ENCODE results near the gene LPP.

Gene LPP

DNA sequence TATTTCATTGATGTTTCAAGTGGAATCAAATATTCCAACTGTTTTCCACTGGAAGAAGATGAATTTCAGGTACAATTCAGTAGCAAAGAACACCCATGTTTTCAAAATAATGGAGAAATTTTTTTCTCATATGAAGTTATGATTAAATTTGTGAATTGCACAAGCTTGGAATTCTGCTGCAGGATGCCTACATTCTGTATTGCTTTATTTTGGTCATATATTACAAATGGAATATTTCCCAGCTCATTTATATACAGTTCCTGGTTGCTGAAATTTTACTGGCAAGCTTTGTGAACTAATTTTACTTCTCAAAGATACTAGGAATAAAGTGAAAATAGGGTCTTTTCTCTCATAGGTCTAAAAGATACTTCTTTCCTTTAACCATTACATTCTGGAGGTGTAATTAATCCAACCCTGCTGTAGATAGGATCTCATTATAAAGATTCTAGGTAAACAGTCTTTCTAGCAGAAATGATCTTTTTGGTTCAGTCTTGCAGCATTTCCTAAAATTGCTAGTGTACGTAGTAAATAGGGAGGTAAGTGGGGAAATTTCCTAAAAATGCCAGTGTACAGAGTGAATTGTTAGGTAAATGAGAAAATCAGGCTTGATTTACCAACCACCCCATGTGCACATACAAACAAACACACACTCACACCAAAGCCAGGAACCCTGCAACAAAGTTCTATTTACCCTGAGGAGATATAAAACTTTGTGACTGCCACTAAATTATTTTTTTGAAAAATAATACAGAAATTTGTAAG, 624.3 kb downstream of the LPP start:
- no peaks in the 10 kb centered on the region for H3K27me3 ChIP-seq (ENCODE audit: insufficient read depth, low read length, poor library complexity)
- no peaks in the 10 kb centered on the region for H3K4me1 ChIP-seq (ENCODE audit: insufficient read depth, low read length)
- no peaks in the 10 kb centered on the region for H3K36me3 ChIP-seq (ENCODE audit: insufficient read depth, low read length)
- TF ChIP-seq, protein P1, sequence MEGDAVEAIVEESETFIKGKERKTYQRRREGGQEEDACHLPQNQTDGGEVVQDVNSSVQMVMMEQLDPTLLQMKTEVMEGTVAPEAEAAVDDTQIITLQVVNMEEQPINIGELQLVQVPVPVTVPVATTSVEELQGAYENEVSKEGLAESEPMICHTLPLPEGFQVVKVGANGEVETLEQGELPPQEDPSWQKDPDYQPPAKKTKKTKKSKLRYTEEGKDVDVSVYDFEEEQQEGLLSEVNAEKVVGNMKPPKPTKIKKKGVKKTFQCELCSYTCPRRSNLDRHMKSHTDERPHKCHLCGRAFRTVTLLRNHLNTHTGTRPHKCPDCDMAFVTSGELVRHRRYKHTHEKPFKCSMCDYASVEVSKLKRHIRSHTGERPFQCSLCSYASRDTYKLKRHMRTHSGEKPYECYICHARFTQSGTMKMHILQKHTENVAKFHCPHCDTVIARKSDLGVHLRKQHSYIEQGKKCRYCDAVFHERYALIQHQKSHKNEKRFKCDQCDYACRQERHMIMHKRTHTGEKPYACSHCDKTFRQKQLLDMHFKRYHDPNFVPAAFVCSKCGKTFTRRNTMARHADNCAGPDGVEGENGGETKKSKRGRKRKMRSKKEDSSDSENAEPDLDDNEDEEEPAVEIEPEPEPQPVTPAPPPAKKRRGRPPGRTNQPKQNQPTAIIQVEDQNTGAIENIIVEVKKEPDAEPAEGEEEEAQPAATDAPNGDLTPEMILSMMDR (IDR thresholded peaks at IDR 0.05; ENCODE audit: borderline replicate concordance, extremely low read depth, low read length, poor library complexity, severe bottlenecking), result no peak
- no peak for TF ChIP-seq EZH2 (IDR thresholded peaks at IDR 0.05; ENCODE audit: borderline replicate concordance, low read depth, low read length, severe bottlenecking)
- no peak overlapping the region for H3K4me2 ChIP-seq (ENCODE audit: insufficient read depth, low read length)
- ATAC-seq (ENCODE audit: insufficient read depth, low read depth) (no peak), DNase-seq (no peak)
- H3K9ac ChIP-seq (ENCODE audit: low read depth, low read length), result no peak overlapping the region
- no peak overlapping the region for H3K4me3 ChIP-seq (ENCODE audit: low read depth in 1 of 2, low read length in 2 of 2)
- no peak overlapping the region for H3K27ac ChIP-seq (ENCODE audit: low read length)
- H3K79me2 ChIP-seq (ENCODE audit: insufficient read depth, low read length), result no peaks in the 10 kb centered on the region
- no peaks in the 10 kb centered on the region for H3K9me3 ChIP-seq (ENCODE audit: insufficient read depth, low read length, severe bottlenecking)
- no peak overlapping the region for H2AFZ ChIP-seq (ENCODE audit: low read depth, low read length)
- H4K20me1 ChIP-seq (ENCODE audit: insufficient read depth, low read length), result no peaks in the 10 kb centered on the region

DNA sequence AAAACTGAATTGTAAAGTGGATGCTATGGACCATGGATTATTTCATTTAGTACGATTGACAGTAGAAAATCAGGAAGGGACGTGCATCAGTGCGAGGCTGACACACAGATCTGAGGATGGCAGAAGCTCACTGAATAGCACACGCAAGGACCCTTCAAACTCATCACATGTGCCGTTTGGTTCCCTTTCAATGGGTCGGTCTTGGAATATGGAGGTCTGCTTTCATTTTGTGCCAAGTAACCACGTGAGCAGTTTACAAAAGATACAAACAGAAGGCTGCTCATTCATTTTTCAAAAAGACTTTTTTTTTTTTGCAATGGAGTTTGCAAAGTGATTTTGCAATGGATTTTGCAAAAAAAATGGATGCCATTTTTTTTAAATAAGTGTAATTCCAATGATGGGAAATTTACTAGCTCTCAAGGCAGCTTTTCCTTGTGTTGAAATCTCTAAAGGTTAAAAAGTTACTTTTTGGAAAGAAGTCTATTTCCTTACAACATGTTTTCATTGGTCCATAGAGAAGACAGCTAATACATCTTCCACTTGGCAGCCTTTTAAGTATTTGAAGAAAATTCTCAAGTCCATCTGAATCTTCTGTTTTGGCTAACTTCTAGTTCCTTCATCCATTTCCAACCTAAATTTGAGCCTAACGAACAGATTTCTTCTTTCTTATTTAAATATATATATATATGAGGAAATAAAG, 625.5 kb downstream of the LPP start:
- no peaks in the 10 kb centered on the region for H3K4me1 ChIP-seq (ENCODE audit: insufficient read depth, low read length)
- H3K36me3 ChIP-seq (ENCODE audit: insufficient read depth, low read length), result no peaks in the 10 kb centered on the region
- DNase-seq, result no peak
- H3K27ac ChIP-seq (ENCODE audit: low read length), result no peak overlapping the region
- no peak overlapping the region for H3K9ac ChIP-seq (ENCODE audit: low read depth, low read length)
- H3K9me3 ChIP-seq (ENCODE audit: insufficient read depth, low read length, severe bottlenecking), result no peaks in the 10 kb centered on the region
- H3K79me2 ChIP-seq (ENCODE audit: insufficient read depth, low read length), result no peaks in the 10 kb centered on the region
- H2AFZ ChIP-seq (ENCODE audit: low read depth, low read length), result no peak overlapping the region
- no peak for ATAC-seq (ENCODE audit: insufficient read depth, low read depth)
- no peak for TF ChIP-seq EZH2 (IDR thresholded peaks at IDR 0.05; ENCODE audit: borderline replicate concordance, low read depth, low read length, severe bottlenecking)
- TF ChIP-seq, protein P1 (IDR thresholded peaks at IDR 0.05; ENCODE audit: borderline replicate concordance, extremely low read depth, low read length, poor library complexity, severe bottlenecking), result no peak
- H3K4me3 ChIP-seq (ENCODE audit: low read depth in 1 of 2, low read length in 2 of 2), result no peak overlapping the region
- H4K20me1 ChIP-seq (ENCODE audit: insufficient read depth, low read length), result no peaks in the 10 kb centered on the region
- H3K4me2 ChIP-seq (ENCODE audit: insufficient read depth, low read length), result no peak overlapping the region
- no peaks in the 10 kb centered on the region for H3K27me3 ChIP-seq (ENCODE audit: insufficient read depth, low read length, poor library complexity)

DNA sequence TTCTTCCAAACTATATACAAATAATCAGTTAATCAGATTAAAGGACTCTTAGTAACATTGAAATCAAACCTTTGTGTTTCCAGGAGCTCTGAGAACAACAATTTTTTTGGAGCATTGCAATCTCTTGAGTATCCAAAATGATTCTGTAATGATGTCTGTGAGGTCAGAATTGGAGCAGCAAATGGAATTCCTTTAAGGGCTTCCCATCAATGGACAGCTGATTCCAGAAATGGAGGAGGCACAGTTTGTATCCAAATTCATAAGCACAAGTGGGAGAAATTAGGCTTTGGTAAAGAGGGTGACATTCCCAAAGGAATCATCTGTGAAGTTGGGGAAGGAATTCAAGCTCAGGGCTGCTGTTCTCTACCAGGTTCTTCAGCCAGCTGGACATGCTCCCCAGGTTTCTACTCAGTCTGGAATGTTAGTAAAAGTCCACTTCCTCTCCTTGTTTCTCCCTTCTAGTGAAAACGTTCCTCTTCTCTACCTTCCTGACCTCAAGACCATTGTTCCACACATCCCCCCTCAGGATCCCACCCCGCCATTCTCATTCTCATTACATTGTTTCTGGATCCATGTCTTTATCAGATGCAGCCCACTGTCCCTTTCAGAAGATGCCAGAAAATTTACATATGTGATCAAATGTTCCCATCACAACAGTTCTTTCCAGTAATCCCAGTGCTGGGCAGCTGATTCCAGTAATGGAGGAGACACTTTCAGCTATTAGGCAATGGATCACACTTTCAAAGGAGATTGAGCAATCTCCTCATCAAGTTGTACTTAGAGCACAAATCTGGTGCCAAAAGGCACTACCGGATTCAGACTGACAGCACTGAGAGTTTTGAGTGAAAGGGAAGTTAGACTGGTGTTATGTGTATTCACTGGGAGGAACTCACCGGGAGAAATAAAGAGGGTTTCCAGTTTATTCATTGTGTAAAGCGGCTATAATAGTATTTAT, 626.5 kb downstream of the LPP start:
- Histone ChIP-seq H3K4me2 (ENCODE audit: insufficient read depth, low read length) (no peak overlapping the region), H3K9ac (ENCODE audit: low read depth, low read length) (no peak overlapping the region)
- TF ChIP-seq, protein P1 (IDR thresholded peaks at IDR 0.05; ENCODE audit: borderline replicate concordance, extremely low read depth, low read length, poor library complexity, severe bottlenecking), result no peak
- TF ChIP-seq EZH2 (IDR thresholded peaks at IDR 0.05; ENCODE audit: borderline replicate concordance, low read depth, low read length, severe bottlenecking), result no peak

More for the DNA sequence above, 626.5 kb downstream of the LPP start:
- DNase-seq, result no peak
- H3K27me3 ChIP-seq (ENCODE audit: insufficient read depth, low read length, poor library complexity), result no peaks in the 10 kb centered on the region
- no peaks in the 10 kb centered on the region for H3K9me3 ChIP-seq (ENCODE audit: insufficient read depth, low read length, severe bottlenecking)
- no peaks in the 10 kb centered on the region for H3K36me3 ChIP-seq (ENCODE audit: insufficient read depth, low read length)
- no peaks in the 10 kb centered on the region for H3K79me2 ChIP-seq (ENCODE audit: insufficient read depth, low read length)
- H3K27ac ChIP-seq (ENCODE audit: low read length), result no peak overlapping the region
- H4K20me1 ChIP-seq (ENCODE audit: insufficient read depth, low read length), result no peaks in the 10 kb centered on the region
- H3K4me1 ChIP-seq (ENCODE audit: insufficient read depth, low read length), result no peaks in the 10 kb centered on the region
- H3K4me3 ChIP-seq (ENCODE audit: low read depth in 1 of 2, low read length in 2 of 2), result no peak overlapping the region
- H2AFZ ChIP-seq (ENCODE audit: low read depth, low read length), result no peak overlapping the region
- no peak for ATAC-seq (ENCODE audit: insufficient read depth, low read depth)

Measured in DND-41 (cell line).